ENCODE measurements around the gene CSGALNACT2.
"Not testable (repeated sequence)": the region's sequence is repeated elsewhere in the genome, so short reads cannot be mapped to it uniquely, and the experiment has no call there.

Gene CSGALNACT2

GRCh38 chr10:43125274-43125845 is 12.9 kb upstream of the CSGALNACT2 start:
- peak; percentile 18 for DNase-seq

GRCh38 chr10:43125881-43126731 is 12.1 kb upstream of the CSGALNACT2 start:
- DNase-seq: peak; percentile 14

- DNase-seq: peak; percentile 8
Measured at GRCh38 chr10:43126759-43127424, 11.4 kb upstream of the CSGALNACT2 start.

GRCh38 chr10:43127442-43127841 is 10.8 kb upstream of the CSGALNACT2 start:
- no peak for DNase-seq

GRCh38 chr10:43128331-43128730 is 9.9 kb upstream of the CSGALNACT2 start:
- DNase-seq: no peak

GRCh38 chr10:43128958-43129706 is 9.1 kb upstream of the CSGALNACT2 start:
- no peak for DNase-seq

- DNase-seq: no peak
Measured at GRCh38 chr10:43130770-43131171, 7.5 kb upstream of the CSGALNACT2 start.

- DNase-seq: no peak
Measured at GRCh38 chr10:43131256-43131655, 7.0 kb upstream of the CSGALNACT2 start.

GRCh38 chr10:43131906-43132305 is 6.3 kb upstream of the CSGALNACT2 start:
- no peak for DNase-seq

GRCh38 chr10:43132867-43133787 is 5.1 kb upstream of the CSGALNACT2 start:
- DNase-seq: no peak

- no peak for DNase-seq
Measured at GRCh38 chr10:43134126-43134905, 3.9 kb upstream of the CSGALNACT2 start.

GRCh38 chr10:43135064-43135463 is 3.2 kb upstream of the CSGALNACT2 start:
- DNase-seq: no peak

- DNase-seq: no peak
Measured at GRCh38 chr10:43135656-43136055, 2.6 kb upstream of the CSGALNACT2 start.

GRCh38 chr10:43136432-43136831 is 1.8 kb upstream of the CSGALNACT2 start:
- no peak for DNase-seq

- no peak for DNase-seq
Measured at GRCh38 chr10:43136995-43137716, 1.1 kb upstream of the CSGALNACT2 start.

- peak; percentile 87 for DNase-seq
Measured at GRCh38 chr10:43137717-43138020, 576 bp upstream of the CSGALNACT2 start.

- no peak for DNase-seq
Measured at GRCh38 chr10:43138757-43139241, 554 bp downstream of the CSGALNACT2 start.

GRCh38 chr10:43141421-43141820 is 3.2 kb downstream of the CSGALNACT2 start:
- DNase-seq: no peak

GRCh38 chr10:43145311-43145710 is 7.1 kb downstream of the CSGALNACT2 start:
- no peak for DNase-seq

GRCh38 chr10:43145936-43146335 is 7.7 kb downstream of the CSGALNACT2 start:
- DNase-seq: not testable (repeated sequence)

All from right hindlimb (tissue), 1 donor.